UCSD-AML1 (cell line): ENCODE data around the gene ASPSCR1.

Experiments used
- DNase-seq: peaks from one replicate; lab custom pipeline; 2025; ENCODE audit not compliant: unreplicated experiment; lab: John Stamatoyannopoulos, UW

ASPSCR1 gene

GRCh38 chr17:81977211-81977808 lies at the start of gene ASPSCR1:
TSS of gene ASPSCR1 (plus strand) at chr17:81977629. CDS start at chr17:81977647, 18 bp downstream.
- DNase-seq = peak; percentile 93

GRCh38 chr17:81927653-81928543 lies 49.5 kb upstream of the ASPSCR1 start, which contains the start of gene MAFG:
TSS of gene MAFG (minus strand) at chr17:81927735. CDS start at chr17:81923185, 4,550 bp downstream.
- DNase-seq = peak; percentile 94

GRCh38 chr17:81928544-81929252 lies 48.7 kb upstream of the ASPSCR1 start:
- DNase-seq = no peak

GRCh38 chr17:81929253-81930141 lies 47.9 kb upstream of the ASPSCR1 start:
- DNase-seq = no peak

- no peak for DNase-seq
These were observed 47.0 kb upstream of the ASPSCR1 start for GRCh38 chr17:81930142-81931125.

GRCh38 chr17:81931189-81931556 lies 46.3 kb upstream of the ASPSCR1 start:
- DNase-seq = no peak

- no peak for DNase-seq
These were observed 45.7 kb upstream of the ASPSCR1 start for GRCh38 chr17:81931557-81932332.

- DNase-seq = no peak
These were observed 45.0 kb upstream of the ASPSCR1 start for GRCh38 chr17:81932333-81932983.

GRCh38 chr17:81933178-81933699 lies 44.2 kb upstream of the ASPSCR1 start:
- DNase-seq = no peak

GRCh38 chr17:81934098-81934757 lies 43.2 kb upstream of the ASPSCR1 start:
- DNase-seq = no peak

GRCh38 chr17:81934850-81935708 lies 42.4 kb upstream of the ASPSCR1 start:
- no peak for DNase-seq

- no peak for DNase-seq
These were observed 41.7 kb upstream of the ASPSCR1 start for GRCh38 chr17:81935709-81936084.

GRCh38 chr17:81939218-81939617 lies 38.2 kb upstream of the ASPSCR1 start:
- peak; percentile 34 for DNase-seq

- DNase-seq = no peak
These were observed 37.5 kb upstream of the ASPSCR1 start for GRCh38 chr17:81939881-81940385.

GRCh38 chr17:81940538-81941483 lies 36.6 kb upstream of the ASPSCR1 start:
- no peak for DNase-seq
